HepG2 (cell line): ENCODE results near the gene NFYC. TPM values are rescaled to one million over a fixed set of nuclear protein-coding genes. Genes with fewer than 3 reads are reported as not detected.

Experiments used
- ATAC-seq: fragments of 200-7000 bp; cut with Tn5 transposase; 3 replicates; pipeline ENCODE4 v1.9.1; 2020; ENCODE audit warnings: mild to moderate bottlenecking, moderate library complexity
- BruUV-seq: library from RNA; stranded (reverse); fragments of 400-500 nt; replicated peaks from 2 replicates; lab custom pipeline; 2021; lab: Mats Ljungman, UMichigan
- CTCF ChIA-PET: fragments of 300-600 bp; formaldehyde crosslinking; extraction: SDS; loops from one replicate; lab custom pipeline; 2021; ENCODE audit warnings: low total read pairs, inconsistent platforms, low intra/inter-chr PET ratio; lab: Yijun Ruan, JAX
- POLR2A ChIA-PET: fragments of 350-600 bp; sonication (Branson Sonifier 250); formaldehyde crosslinking; loops from one replicate; lab custom pipeline; 2020; ENCODE audit warnings: antibody characterized with exemption, inconsistent platforms; lab: Yijun Ruan, JAX
- DNase-seq: peaks from one replicate; pipeline ENCODE4 v3.0.0-alpha.2; 2015; ENCODE audit warnings: low spot score
- FAIRE-seq: peaks from 3 replicates; lab custom pipeline; 2011; peaks lifted over from hg19 to GRCh38; lab: Jason Lieb, UNC
- H2AFZ ChIP-seq: one replicate; pipeline ENCODE4 v1.6.1; 2011; ENCODE audit warnings: low read length, inconsistent platforms
- H3K27ac ChIP-seq: fragments of 300-600 bp; 3 replicates; pipeline ENCODE4 v1.8.0; 2011; ENCODE audit warnings: mixed run types, mild to moderate bottlenecking, mixed read lengths, low read length, inconsistent platforms; ENCODE audit not compliant: insufficient read depth; ENCODE audit errors: extremely low read length
- H3K27me3 ChIP-seq, 2 experiments: fragments of 200-600 bp in 1 of 2; 2 replicates in 1 of 2; 3 replicates in 1 of 2; pipeline versions ENCODE4 v1.6.0 to v1.8.0; 2011; ENCODE audit warnings: low read length in 2 of 2, mild to moderate bottlenecking in 2 of 2, moderate library complexity in 2 of 2, inconsistent platforms in 1 of 2; ENCODE audit not compliant: insufficient read depth in 2 of 2, control insufficient read depth in 1 of 2
- H3K36me3 ChIP-seq, 2 experiments: fragments of 200-600 bp in 1 of 2; replicated peaks in 1 of 2; 2 replicates in 1 of 2; 3 replicates in 1 of 2; pipeline versions ENCODE4 v1.5.1 to v1.8.0; 2011; ENCODE audit warnings: low read length in 2 of 2, inconsistent platforms in 1 of 2; ENCODE audit not compliant: insufficient read depth in 2 of 2, control insufficient read depth in 1 of 2
- H3K4me1 ChIP-seq: 2 replicates; pipeline ENCODE4 v1.5.1; 2012; ENCODE audit warnings: low read length, inconsistent platforms; ENCODE audit not compliant: insufficient read depth
- H3K4me2 ChIP-seq: 2 replicates; pipeline ENCODE4 v1.6.0; 2011; ENCODE audit warnings: low read depth, low read length, inconsistent platforms
- H3K4me3 ChIP-seq, 3 experiments: fragments of 200-600 bp in 1 of 3; sonication (generic), shearing (Covaris generic) in 1 of 3; replicated peaks in 1 of 3; 2 replicates each; pipeline ENCODE4 v1.5.1; 2011 to 2016; ENCODE audit warnings: low read length in 3 of 3, inconsistent platforms in 2 of 3, low read depth in 2 of 3, mild to moderate bottlenecking in 2 of 3, control low read depth in 1 of 3, mixed read lengths in 1 of 3; ENCODE audit not compliant: insufficient read depth in 1 of 3
- H3K79me2 ChIP-seq: one replicate; pipeline ENCODE4 v1.6.1; 2011; ENCODE audit warnings: low read length, inconsistent platforms; ENCODE audit not compliant: insufficient read depth
- H3K9ac ChIP-seq: 2 replicates; pipeline ENCODE4 v1.6.0; 2011; ENCODE audit warnings: mild to moderate bottlenecking, low read depth, low read length, inconsistent platforms; ENCODE audit not compliant: insufficient read depth
- H3K9me3 ChIP-seq: 2 replicates; pipeline ENCODE4 v1.5.1; 2012; ENCODE audit warnings: mild to moderate bottlenecking, low read length
- H4K20me1 ChIP-seq: 2 replicates; pipeline ENCODE4 v1.6.0; 2011; ENCODE audit warnings: inconsistent platforms, mild to moderate bottlenecking, low read length, moderate library complexity; ENCODE audit not compliant: insufficient read depth
- MAFF ChIP-seq: IDR thresholded peaks from 2 replicates; pipeline ENCODE4 v1.6.1; 2011; ENCODE audit warnings: low read depth, low read length, improper control_type of control experiment
- MAFK ChIP-seq, 2 experiments: IDR thresholded peaks in 1 of 2; conservative IDR thresholded peaks in 1 of 2; 2 replicates each; pipeline ENCODE4 v1.6.1; 2011; ENCODE audit warnings: improper control_type of control experiment in 2 of 2, low read length in 2 of 2
- NFKBIZ ChIP-seq: IDR thresholded peaks from 2 replicates; pipeline ENCODE4 v1.6.1; 2018; ENCODE audit warnings: missing genetic modification reagents, missing compliant biosample characterization
- TCF7 ChIP-seq: sonication (generic); IDR thresholded peaks from 2 replicates; pipeline ENCODE4 v1.6.1; 2016; ENCODE audit warnings: antibody characterized with exemption, low read depth
- TIGD3 ChIP-seq: sonication (generic); formaldehyde crosslinking; IDR thresholded peaks from 2 replicates; pipeline ENCODE4 v1.5.1; 2020; ENCODE audit warnings: mild to moderate bottlenecking, missing genetic modification reagents, borderline replicate concordance
- YEATS4 ChIP-seq: sonication (generic); formaldehyde crosslinking; IDR thresholded peaks from 2 replicates; pipeline ENCODE4 v1.4.0; 2020; ENCODE audit warnings: missing genetic modification reagents, borderline replicate concordance
- ZC3H4 ChIP-seq: sonication (generic); formaldehyde crosslinking; IDR thresholded peaks from 2 replicates; pipeline ENCODE4 v1.4.0; 2020; ENCODE audit warnings: missing genetic modification reagents, borderline replicate concordance
- ZFP90 ChIP-seq: sonication (generic); formaldehyde crosslinking; IDR thresholded peaks from 2 replicates; pipeline ENCODE4 v1.8.0; 2022; ENCODE audit warnings: missing genetic modification reagents, mild to moderate bottlenecking, inconsistent platforms, borderline replicate concordance
- ZNF562 ChIP-seq: sonication (generic); formaldehyde crosslinking; IDR thresholded peaks from 2 replicates; pipeline ENCODE4 v1.8.0; 2022; ENCODE audit warnings: missing genetic modification reagents, borderline replicate concordance
- WGBS: methylation state at CpG from one replicate; pipeline ENCODE4 v1.1.6; 2017; ENCODE audit warnings: low lambda C conversion rate; 5-methylcytosine and 5-hydroxymethylcytosine counted together
- in situ Hi-C: cut with HindIII; loops from 2 replicates; pipeline ENCODE4 v1.10.0; 2017; ENCODE audit warnings: low pct_unique_long_range_greater_than_20kb; ENCODE audit not compliant: extremely low pct_ligation_motif_present
- intact Hi-C: fragments of 100-400 bp; cut with micrococcal nuclease; formaldehyde crosslinking; loops from one replicate; pipeline ENCODE4 v1.10.0; 2022; ENCODE audit not compliant: unreplicated experiment
- polyA plus RNA-seq, 8 experiments: library from polyadenylated mRNA; depleted of rRNA in 3 of 8; stranded (reverse) in 7 of 8; unstranded in 1 of 8; fragments of >200 nt; fragmentation: Illumina TruSeq in 4 of 8; extraction: Trizol in 4 of 8; gene quantifications; 2 replicates each; pipeline versions ENCODE4 v1.2.1 to v1.2.3, GENCODE V29; 2011 to 2016; ENCODE audit warnings: low read depth in 4 of 8, missing spikeins in 1 of 8, mixed read lengths in 1 of 8; ENCODE audit not compliant: insufficient read depth in 1 of 8
- total RNA-seq, 5 experiments: library from RNA; depleted of rRNA; stranded (reverse); fragments of >200 nt; fragmentation: Illumina TruSeq; extraction: Trizol; gene quantifications; 2 replicates each; pipeline ENCODE4 v1.2.3, GENCODE V29; 2016; ENCODE audit warnings: low read depth in 1 of 5
- TF ChIP-seq, protein P1 (sequence below): sonication (generic); formaldehyde crosslinking; IDR thresholded peaks from 2 replicates; pipeline ENCODE4 v1.5.0; 2020; ENCODE audit warnings: missing genetic modification reagents
- TF ChIP-seq, protein P2 (sequence below): sonication (generic); formaldehyde crosslinking; conservative IDR thresholded peaks from 2 replicates; pipeline ENCODE4 v1.4.0; 2020; ENCODE audit warnings: missing genetic modification reagents

Gene NFYC
- total and polyA plus RNA-seq, 2 of the 13 experiments (the other 11 are each of a cell fraction or from before 2014, with no cell fraction given) = 33.9 to 73.7 TPM

DNA sequence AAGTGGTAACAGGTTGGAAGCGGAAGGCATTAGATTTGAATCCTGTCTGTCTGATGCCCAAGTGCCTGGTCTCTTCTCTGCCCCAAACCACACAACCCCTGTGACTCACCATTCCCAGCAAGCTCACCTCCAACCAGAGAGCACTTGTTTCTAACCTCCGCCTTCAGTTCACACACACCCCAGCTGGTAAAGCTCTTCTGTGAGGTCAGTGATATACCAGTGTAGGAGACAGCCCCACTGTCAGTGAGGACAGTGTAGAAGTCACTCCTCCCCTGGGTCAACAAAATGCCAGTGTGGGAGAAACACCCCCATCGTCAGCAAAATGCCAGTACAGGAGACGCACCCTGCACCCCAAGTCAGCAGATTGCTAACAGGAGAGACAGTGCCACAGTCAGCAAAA, 28.6 kb upstream of the NFYC start:
- Histone ChIP-seq H3K4me2 (no peak overlapping the region), H4K20me1 (no peaks in the 10 kb centered on the region), H3K9me3 (no peaks in the 10 kb centered on the region), H3K4me1 (peaks cover 57% of the 10 kb centered on the region), H3K27ac (no peak overlapping the region), H3K9ac (no peak overlapping the region), H3K27me3 (no peaks in the 10 kb centered on the region; a peak in 2 of 5 replicates), H3K79me2 (no peaks in the 10 kb centered on the region), H2AFZ (no peak overlapping the region), H3K4me3 (no peak overlapping the region), H3K36me3 (no peaks in the 10 kb centered on the region)
- ATAC-seq (no peak), DNase-seq (no peak), FAIRE-seq (no peak)
- intact Hi-C loops = no loop called here
- in situ Hi-C loops = loop anchor here (10.0 kb wide), 1 partner anchor 48 kb away; no protein-coding TSS in a partner anchor
- TF ChIP-seq ZNF562 (CRISPR knock-in tag) (no peak), ZFP90 (CRISPR knock-in tag) (no peak), MAFF (peak; percentile 39; the same call in 1 of the 2 replicates), ZC3H4 (CRISPR knock-in tag) (no peak), TIGD3 (CRISPR knock-in tag) (no peak), TCF7 (no peak), NFKBIZ (CRISPR knock-in tag) (no peak), YEATS4 (CRISPR knock-in tag) (no peak), MAFK (conservative IDR thresholded peaks at IDR 0.05 in 1 of 2, IDR thresholded peaks at IDR 0.05 in 1 of 2; ENCODE audit: low read length in 2 of 2) (peak in 1 of 2 experiments; percentile 42; a peak in 2 of 4 replicates)
- TF ChIP-seq, protein P1, sequence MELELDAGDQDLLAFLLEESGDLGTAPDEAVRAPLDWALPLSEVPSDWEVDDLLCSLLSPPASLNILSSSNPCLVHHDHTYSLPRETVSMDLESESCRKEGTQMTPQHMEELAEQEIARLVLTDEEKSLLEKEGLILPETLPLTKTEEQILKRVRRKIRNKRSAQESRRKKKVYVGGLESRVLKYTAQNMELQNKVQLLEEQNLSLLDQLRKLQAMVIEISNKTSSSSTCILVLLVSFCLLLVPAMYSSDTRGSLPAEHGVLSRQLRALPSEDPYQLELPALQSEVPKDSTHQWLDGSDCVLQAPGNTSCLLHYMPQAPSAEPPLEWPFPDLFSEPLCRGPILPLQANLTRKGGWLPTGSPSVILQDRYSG (CRISPR knock-in tag) = no peak
- TF ChIP-seq, protein P2, sequence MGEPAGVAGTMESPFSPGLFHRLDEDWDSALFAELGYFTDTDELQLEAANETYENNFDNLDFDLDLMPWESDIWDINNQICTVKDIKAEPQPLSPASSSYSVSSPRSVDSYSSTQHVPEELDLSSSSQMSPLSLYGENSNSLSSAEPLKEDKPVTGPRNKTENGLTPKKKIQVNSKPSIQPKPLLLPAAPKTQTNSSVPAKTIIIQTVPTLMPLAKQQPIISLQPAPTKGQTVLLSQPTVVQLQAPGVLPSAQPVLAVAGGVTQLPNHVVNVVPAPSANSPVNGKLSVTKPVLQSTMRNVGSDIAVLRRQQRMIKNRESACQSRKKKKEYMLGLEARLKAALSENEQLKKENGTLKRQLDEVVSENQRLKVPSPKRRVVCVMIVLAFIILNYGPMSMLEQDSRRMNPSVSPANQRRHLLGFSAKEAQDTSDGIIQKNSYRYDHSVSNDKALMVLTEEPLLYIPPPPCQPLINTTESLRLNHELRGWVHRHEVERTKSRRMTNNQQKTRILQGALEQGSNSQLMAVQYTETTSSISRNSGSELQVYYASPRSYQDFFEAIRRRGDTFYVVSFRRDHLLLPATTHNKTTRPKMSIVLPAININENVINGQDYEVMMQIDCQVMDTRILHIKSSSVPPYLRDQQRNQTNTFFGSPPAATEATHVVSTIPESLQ (CRISPR knock-in tag) = no peak
- no TSS peak for BruUV-seq
- POLR2A ChIA-PET = no interaction called here
- 91% methylated on average over 4 of the region's 4 CpGs for WGBS
- CTCF ChIA-PET = no interaction called here
